GM18507 (cell line): Measurements from ENCODE around the gene TMC1.

Source experiments
- DNase-seq: peaks from one replicate; pipeline ENCODE4 v3.0.0; 2011; ENCODE audit warnings: low read depth; ENCODE audit not compliant: insufficient read length; ENCODE audit errors: extremely low spot score
- FAIRE-seq: peaks from 2 replicates; lab custom pipeline; 2011; peaks lifted over from hg19 to GRCh38; lab: Jason Lieb, UNC

Gene TMC1

GRCh38 chr9:72597601-72598000, 76.2 kb downstream of the TMC1 start:
- no peak for FAIRE-seq
- no peak for DNase-seq

- DNase-seq = no peak
- no peak for FAIRE-seq
These were observed 77.2 kb downstream of the TMC1 start for GRCh38 chr9:72598639-72599038.

- no peak for DNase-seq
- peak; percentile 24 for FAIRE-seq
These were observed 78.6 kb downstream of the TMC1 start for GRCh38 chr9:72599874-72600534.

GRCh38 chr9:72600671-72601070, 79.3 kb downstream of the TMC1 start:
- no peak for DNase-seq
- FAIRE-seq = no peak

- FAIRE-seq (no peak), DNase-seq (no peak)
These were observed 80.2 kb downstream of the TMC1 start for GRCh38 chr9:72601615-72602014.

- FAIRE-seq (no peak), DNase-seq (no peak)
These were observed 91.0 kb downstream of the TMC1 start for GRCh38 chr9:72612449-72612848.

- FAIRE-seq = no peak
These were observed 92.7 kb downstream of the TMC1 start for GRCh38 chr9:72614067-72614466.

GRCh38 chr9:72615931-72616330, 94.5 kb downstream of the TMC1 start:
- DNase-seq = no peak
- FAIRE-seq = no peak

More at GRCh38 chr9:72614067-72614466, 92.7 kb downstream of the TMC1 start:
- no peak for DNase-seq

GRCh38 chr9:72618811-72619210, 97.4 kb downstream of the TMC1 start:
- no peak for FAIRE-seq
- no peak for DNase-seq

GRCh38 chr9:72622186-72622585, 100.8 kb downstream of the TMC1 start:
- DNase-seq = no peak
- no peak for FAIRE-seq

- FAIRE-seq = no peak
- no peak for DNase-seq
These were observed 101.7 kb downstream of the TMC1 start for GRCh38 chr9:72623156-72623555.

- FAIRE-seq (no peak), DNase-seq (no peak)
These were observed 105.7 kb downstream of the TMC1 start for GRCh38 chr9:72627147-72627546.

- FAIRE-seq (no peak), DNase-seq (no peak)
These were observed 106.6 kb downstream of the TMC1 start for GRCh38 chr9:72627956-72628540.

GRCh38 chr9:72633966-72634365, 112.6 kb downstream of the TMC1 start:
- DNase-seq (no peak), FAIRE-seq (peak; percentile 33)

- DNase-seq (no peak), FAIRE-seq (peak; percentile 81)
These were observed 113.8 kb downstream of the TMC1 start for GRCh38 chr9:72635197-72635596.

GRCh38 chr9:72636621-72637020, 115.2 kb downstream of the TMC1 start:
- no peak for FAIRE-seq
- no peak for DNase-seq

GRCh38 chr9:72643651-72644050, 122.2 kb downstream of the TMC1 start:
- DNase-seq (no peak), FAIRE-seq (no peak)

- DNase-seq (no peak), FAIRE-seq (no peak)
These were observed 124.7 kb downstream of the TMC1 start for GRCh38 chr9:72646061-72646460.

GRCh38 chr9:72648324-72649126, 127.1 kb downstream of the TMC1 start:
- DNase-seq = no peak
- FAIRE-seq = peak; percentile 70

- FAIRE-seq (no peak), DNase-seq (no peak)
These were observed 127.7 kb downstream of the TMC1 start for GRCh38 chr9:72649127-72649442.

- FAIRE-seq (no peak), DNase-seq (no peak)
These were observed 128.8 kb downstream of the TMC1 start for GRCh38 chr9:72650206-72650605.
